ENCODE data around the gene PZP. TPM values are rescaled to one million over a fixed set of nuclear protein-coding genes. Genes with fewer than 3 reads are reported as not detected.

Gene PZP
- total and polyA plus RNA-seq, 2 of the 13 experiments (the other 11 are each of a cell fraction or from before 2014, with no cell fraction given), result 0.07 to 0.89 TPM

GRCh38 chr12:9112076-9112853 is 95.9 kb downstream of the PZP start (continued):
- TF ChIP-seq SIX1 (CRISPR knock-in tag; IDR thresholded peaks at IDR 0.05; ENCODE audit: borderline replicate concordance) (no peak), ZNF512 (CRISPR knock-in tag; IDR thresholded peaks at IDR 0.05) (no peak), ZNF577 (CRISPR knock-in tag; IDR thresholded peaks at IDR 0.05; ENCODE audit: borderline replicate concordance, low read depth) (no peak), ZIK1 (CRISPR knock-in tag; IDR thresholded peaks at IDR 0.05; ENCODE audit: borderline replicate concordance, low read depth) (no peak), PLSCR1 (CRISPR knock-in tag; IDR thresholded peaks at IDR 0.05; ENCODE audit: borderline replicate concordance) (no peak), SPEN (CRISPR knock-in tag; IDR thresholded peaks at IDR 0.05; ENCODE audit: low read depth) (no peak), JUN (CRISPR knock-in tag; IDR thresholded peaks at IDR 0.05) (no peak), ZNF564 (CRISPR knock-in tag; IDR thresholded peaks at IDR 0.05) (no peak), RCOR2 (CRISPR knock-in tag; IDR thresholded peaks at IDR 0.05) (no peak), KDM4B (CRISPR knock-in tag; IDR thresholded peaks at IDR 0.05) (no peak; the same call in 1 of the 2 replicates), GRHL1 (CRISPR knock-in tag; conservative IDR thresholded peaks at IDR 0.05) (no peak), ESRRA (CRISPR knock-in tag; IDR thresholded peaks at IDR 0.05; ENCODE audit: low read depth) (no peak), ZNF407 (CRISPR knock-in tag; IDR thresholded peaks at IDR 0.05; ENCODE audit: not compliant biosample characterization) (no peak), ZNF569 (CRISPR knock-in tag; IDR thresholded peaks at IDR 0.05; ENCODE audit: borderline replicate concordance) (no peak), SNAPC5 (CRISPR knock-in tag; IDR thresholded peaks at IDR 0.05; ENCODE audit: borderline replicate concordance) (no peak), ZNF615 (CRISPR knock-in tag; IDR thresholded peaks at IDR 0.05; ENCODE audit: borderline replicate concordance) (no peak)
